Right lobe of liver (tissue), 6 donors: ENCODE measurements around the gene RAP1GAP. TPM values are rescaled to one million over a fixed set of nuclear protein-coding genes. Genes with fewer than 3 reads are reported as not detected.

Experiments used
- ATAC-seq, 4 donors: fragments of 200-7000 bp; cut with Tn5 transposase; one replicate each; pipeline ENCODE4 v1.9.1; 2020; ENCODE audit warnings: mild to moderate bottlenecking in 4 of 4, moderate library complexity in 4 of 4
- DNase-seq, 3 donors: peaks; one replicate each; pipeline ENCODE4 v3.0.0-alpha.2; 2020
- H3K27ac ChIP-seq, 3 donors: fragments of 200-600 bp; one replicate each; pipeline ENCODE4 v1.8.0; 2022
- H3K27me3 ChIP-seq, 2 donors: fragments of 200-600 bp; one replicate each; pipeline ENCODE4 v1.8.0; 2022
- H3K36me3 ChIP-seq, 4 donors: fragments of 200-600 bp; sonication (generic) in 1 of 4; one replicate each; pipeline versions ENCODE4 v1.5.1 to v1.8.0; 2017 to 2022; ENCODE audit warnings: control low read depth in 1 of 4
- H3K4me1 ChIP-seq, 4 donors: fragments of 200-600 bp; sonication (generic) in 1 of 4; one replicate each; pipeline versions ENCODE4 v1.5.1 to v1.8.0; 2017 to 2022; ENCODE audit warnings: control low read depth in 1 of 4
- H3K4me3 ChIP-seq, 3 donors: fragments of 200-600 bp; one replicate each; pipeline ENCODE4 v1.8.0; 2022
- H3K9me3 ChIP-seq, 4 donors: fragments of 200-600 bp; sonication (generic) in 1 of 4; one replicate each; pipeline versions ENCODE4 v1.5.1 to v1.8.0; 2017 to 2022; ENCODE audit warnings: control low read depth in 1 of 4
- CTCF ChIP-seq, 4 donors: fragments of 200-600 bp in 3 of 4; fragments of 450-650 bp in 1 of 4; IDR thresholded peaks; one replicate each; pipeline versions ENCODE4 v1.5.1 to v1.8.0; 2016 to 2022; ENCODE audit warnings: antibody characterized with exemption in 4 of 4, mild to moderate bottlenecking in 2 of 4
- POLR2A ChIP-seq: fragments of 450-650 bp; IDR thresholded peaks from one replicate; pipeline ENCODE4 v1.6.1; 2017; ENCODE audit warnings: antibody characterized with exemption, mild to moderate bottlenecking
- WGBS: methylation state at CpG from one replicate; pipeline ENCODE4 v1.1.6; 2018; ENCODE audit warnings: low coverage, low lambda C conversion rate; ENCODE audit not compliant: insufficient coverage; ENCODE audit errors: missing lambda C conversion rate; 5-methylcytosine and 5-hydroxymethylcytosine counted together
- intact Hi-C, 2 donors: fragments of 100-400 bp; cut with DNase I; formaldehyde crosslinking; loops; one replicate each; pipeline versions ENCODE4 v1.11.2 to v1.14.1; 2022
- total RNA-seq, 6 experiments: library from RNA; depleted of rRNA in 2 of 6; stranded (reverse); fragments of >200 nt in 2 of 6; fragmentation: NEBNext Ultra II Directional in 3 of 6; extraction: Animal tissue kit (Norgen Biotek cat#: 25700) in 3 of 6; gene quantifications; one replicate each; pipeline versions ENCODE4 v1.1.0 to v1.2.4, GENCODE V29; 2016 to 2023
- donor health status: DM: no; HTN: yes; CAD: no.
- donor health status: DM: no; HTN: no; CAD: no.
- donor health status: DM: no; HTN: no; CAD: no.
- donor health status: DM: no; HTN: yes; CAD: no.
- donor health status: DM: no; HTN: yes; CAD: no.

The RAP1GAP gene
- total RNA-seq, 6 experiments from 2014 or later = 8.0 to 38.1 (median 22.2) TPM

- Histone ChIP-seq H3K27me3 (no peaks in the 10 kb centered on the region), H3K27ac (no peak overlapping the region), H3K4me1 (peaks cover 0 to 23% (median 4%) of the 10 kb centered on the region in 4 donors), H3K36me3 (no peaks in the 10 kb centered on the region), H3K4me3 (no peak overlapping the region), H3K9me3 (no peaks in the 10 kb centered on the region)
- ATAC-seq (no peak), DNase-seq (peak in 1 of 3 donors; percentile 45)
- 60% methylated on average over 1 of the region's 11 CpGs for WGBS
- TF ChIP-seq CTCF (IDR thresholded peaks at IDR 0.05) = no peak
- TF ChIP-seq POLR2A = no peak
- intact Hi-C loops = loop anchor here (10.0 kb wide), 2 partner anchors 153 to 293 kb away; no protein-coding TSS in a partner anchor
These were observed 1.6 kb downstream of the RAP1GAP start for GRCh38 chr1:21667348-21668231.

- H3K9me3 ChIP-seq = no peaks in the 10 kb centered on the region
- TF ChIP-seq POLR2A = no peak
- TF ChIP-seq CTCF (IDR thresholded peaks at IDR 0.05) = no peak
- WGBS = 81% methylated on average over 3 of the region's 22 CpGs
- H3K27ac ChIP-seq = no peak overlapping the region
- peak in 1 of 3 donors; percentile 47 for DNase-seq
- H3K4me1 ChIP-seq = peaks cover 0 to 22% (median 3%) of the 10 kb centered on the region in 4 donors
- intact Hi-C loops = loop anchor here (10.0 kb wide), 2 partner anchors 152 to 292 kb away; no protein-coding TSS in a partner anchor
- no peaks in the 10 kb centered on the region for H3K36me3 ChIP-seq
- no peak overlapping the region for H3K4me3 ChIP-seq
- ATAC-seq = no peak
- no peaks in the 10 kb centered on the region for H3K27me3 ChIP-seq
These were observed 2.4 kb downstream of the RAP1GAP start for GRCh38 chr1:21666576-21667320.

GRCh38 chr1:21665711-21666575 lies 3.2 kb downstream of the RAP1GAP start:
- peak in 1 of 3 donors; percentile 45 for DNase-seq
- Histone ChIP-seq H3K4me3 (no peak overlapping the region), H3K9me3 (no peaks in the 10 kb centered on the region), H3K4me1 (peaks cover 0 to 22% (median 3%) of the 10 kb centered on the region in 4 donors), H3K27me3 (no peaks in the 10 kb centered on the region), H3K36me3 (no peaks in the 10 kb centered on the region), H3K27ac (no peak overlapping the region)
- ATAC-seq = no peak
- intact Hi-C loops = loop anchor here (10.0 kb wide), 2 partner anchors 151 to 291 kb away; no protein-coding TSS in a partner anchor
- TF ChIP-seq POLR2A = no peak
- no peak for TF ChIP-seq CTCF (IDR thresholded peaks at IDR 0.05)
- WGBS = 80% methylated on average over 3 of the region's 8 CpGs
